IPS DF 6.9 (cell line): Measurements from ENCODE around the gene MROH7.

Source experiments
- DNase-seq: peaks from one replicate; pipeline ENCODE4 v3.0.0-alpha.2; 2013; ENCODE audit warnings: low read depth, low spot score
- H3K27ac ChIP-seq: one replicate; pipeline ENCODE4 v1.5.1; 2013; ENCODE audit warnings: low read length, control low read depth
- H3K27me3 ChIP-seq: 2 replicates; pipeline ENCODE4 v1.6.1; 2013; ENCODE audit warnings: mild to moderate bottlenecking, low read length; ENCODE audit not compliant: control insufficient read depth, insufficient read depth
- H3K36me3 ChIP-seq: 2 replicates; pipeline ENCODE4 v1.6.1; 2013; ENCODE audit warnings: low read length; ENCODE audit not compliant: control insufficient read depth, insufficient read depth
- H3K4me1 ChIP-seq: 2 replicates; pipeline ENCODE4 v1.6.1; 2013; ENCODE audit warnings: low read length; ENCODE audit not compliant: control insufficient read depth, insufficient read depth
- H3K4me3 ChIP-seq: 2 replicates; pipeline ENCODE4 v1.5.1; 2013; ENCODE audit warnings: mild to moderate bottlenecking, low read length
- H3K9me3 ChIP-seq: 2 replicates; pipeline ENCODE4 v1.6.1; 2013; ENCODE audit warnings: low read length, inconsistent platforms; ENCODE audit not compliant: control insufficient read depth, insufficient read depth
- WGBS: extraction: QIAGEN DNeasy Blood & Tissue Kit; methylation state at CpG from one replicate; pipeline ENCODE4 v1.1.7; 2013; ENCODE audit warnings: mixed read lengths, missing lambda C conversion rate; ENCODE audit not compliant: insufficient read length, insufficient coverage; 5-methylcytosine and 5-hydroxymethylcytosine counted together

MROH7 gene

GRCh38 chr1:54678776-54679643, 37.4 kb downstream of the MROH7 start:
- Histone ChIP-seq H3K27ac (no peak overlapping the region), H3K9me3 (no peaks in the 10 kb centered on the region), H3K4me1 (peaks cover 3% of the 10 kb centered on the region), H3K4me3 (no peak overlapping the region; the same call in 1 of the 2 replicates), H3K27me3 (no peaks in the 10 kb centered on the region), H3K36me3 (no peaks in the 10 kb centered on the region)
- WGBS, result no CpG with 5 or more reads among the region's 17 CpGs
- DNase-seq, result no peak

- H3K27ac ChIP-seq, result no peak overlapping the region
- peaks cover 3% of the 10 kb centered on the region for H3K4me1 ChIP-seq
- DNase-seq, result no peak
- no CpG with 5 or more reads among the region's 7 CpGs for WGBS
- H3K27me3 ChIP-seq, result no peaks in the 10 kb centered on the region
- H3K9me3 ChIP-seq, result no peaks in the 10 kb centered on the region
- no peaks in the 10 kb centered on the region for H3K36me3 ChIP-seq
- no peak overlapping the region for H3K4me3 ChIP-seq
Measured at GRCh38 chr1:54679706-54680105, 38.1 kb downstream of the MROH7 start.

- H3K27ac ChIP-seq, result no peak overlapping the region
- H3K4me1 ChIP-seq, result peaks cover 3% of the 10 kb centered on the region
- no peak for DNase-seq
- no peaks in the 10 kb centered on the region for H3K9me3 ChIP-seq
- H3K36me3 ChIP-seq, result no peaks in the 10 kb centered on the region
- no peaks in the 10 kb centered on the region for H3K27me3 ChIP-seq
- H3K4me3 ChIP-seq, result no peak overlapping the region
- WGBS, result no CpG with 5 or more reads among the region's 8 CpGs
Measured at GRCh38 chr1:54680387-54680786, 38.8 kb downstream of the MROH7 start.

- Histone ChIP-seq H3K27ac (no peak overlapping the region), H3K9me3 (no peaks in the 10 kb centered on the region), H3K36me3 (no peaks in the 10 kb centered on the region), H3K27me3 (no peaks in the 10 kb centered on the region), H3K4me3 (no peak overlapping the region), H3K4me1 (peaks cover 3% of the 10 kb centered on the region)
- no peak for DNase-seq
Measured at GRCh38 chr1:54681358-54681757, 39.8 kb downstream of the MROH7 start.

- Histone ChIP-seq H3K27ac (no peak overlapping the region), H3K27me3 (no peaks in the 10 kb centered on the region), H3K9me3 (no peaks in the 10 kb centered on the region), H3K4me3 (no peak overlapping the region), H3K4me1 (peaks cover 3% of the 10 kb centered on the region), H3K36me3 (no peaks in the 10 kb centered on the region)
- DNase-seq, result no peak
- no CpG with 5 or more reads among the region's 6 CpGs for WGBS
Measured at GRCh38 chr1:54683453-54683852, 41.9 kb downstream of the MROH7 start.

- WGBS, result no CpG with 5 or more reads among the region's 4 CpGs
- Histone ChIP-seq H3K27ac (no peak overlapping the region), H3K36me3 (no peaks in the 10 kb centered on the region), H3K4me3 (no peak overlapping the region), H3K9me3 (no peaks in the 10 kb centered on the region), H3K4me1 (no peaks in the 10 kb centered on the region), H3K27me3 (no peaks in the 10 kb centered on the region)
- DNase-seq, result no peak
Measured at GRCh38 chr1:54685335-54685905, 43.8 kb downstream of the MROH7 start.

- Histone ChIP-seq H3K27me3 (no peaks in the 10 kb centered on the region), H3K9me3 (no peaks in the 10 kb centered on the region), H3K36me3 (no peaks in the 10 kb centered on the region), H3K4me1 (no peaks in the 10 kb centered on the region), H3K4me3 (no peak overlapping the region), H3K27ac (no peak overlapping the region)
- no peak for DNase-seq
- WGBS, result no CpG with 5 or more reads among the region's 11 CpGs
Measured at GRCh38 chr1:54686155-54686554, 44.6 kb downstream of the MROH7 start.

GRCh38 chr1:54694771-54695170, 53.2 kb downstream of the MROH7 start:
- Histone ChIP-seq H3K4me3 (no peak overlapping the region), H3K27ac (no peak overlapping the region), H3K4me1 (no peaks in the 10 kb centered on the region; the same call in 1 of the 2 replicates), H3K27me3 (no peaks in the 10 kb centered on the region), H3K36me3 (no peaks in the 10 kb centered on the region), H3K9me3 (no peaks in the 10 kb centered on the region)
- no peak for DNase-seq
- no CpG with 5 or more reads among the region's 8 CpGs for WGBS

GRCh38 chr1:54695221-54695620, 53.6 kb downstream of the MROH7 start:
- no peaks in the 10 kb centered on the region for H3K27me3 ChIP-seq
- no peaks in the 10 kb centered on the region; the same call in 1 of the 2 replicates for H3K4me1 ChIP-seq
- no CpG with 5 or more reads among the region's 15 CpGs for WGBS
- no peak overlapping the region for H3K4me3 ChIP-seq
- H3K36me3 ChIP-seq, result no peaks in the 10 kb centered on the region
- no peak for DNase-seq
- H3K9me3 ChIP-seq, result no peaks in the 10 kb centered on the region
- no peak overlapping the region for H3K27ac ChIP-seq

GRCh38 chr1:54695764-54696163, 54.2 kb downstream of the MROH7 start:
- DNase-seq, result no peak
- WGBS, result no CpG with 5 or more reads among the region's 1 CpG
- Histone ChIP-seq H3K27me3 (no peaks in the 10 kb centered on the region), H3K36me3 (no peaks in the 10 kb centered on the region), H3K27ac (no peak overlapping the region), H3K4me3 (no peak overlapping the region), H3K9me3 (no peaks in the 10 kb centered on the region), H3K4me1 (no peaks in the 10 kb centered on the region; the same call in 1 of the 2 replicates)
